Astrocyte (in vitro differentiated cells and primary cell): Measurements from ENCODE around the gene EMC8. TPM values are rescaled to one million over a fixed set of nuclear protein-coding genes. Genes with fewer than 3 reads are reported as not detected.

ENCODE experiments used
- DNase-seq: peaks from one replicate; pipeline ENCODE4 v3.0.0-alpha.2; 2010; ENCODE audit warnings: low read depth
- FAIRE-seq: peaks from 2 replicates; lab custom pipeline; 2011; peaks lifted over from hg19 to GRCh38; lab: Jason Lieb, UNC
- H2AFZ ChIP-seq: 2 replicates; pipeline ENCODE4 v1.6.0; 2012; ENCODE audit warnings: low read depth, low read length, inconsistent platforms
- H3K27ac ChIP-seq: 2 replicates; pipeline ENCODE4 v1.5.1; 2011; ENCODE audit warnings: low read depth, low read length, inconsistent platforms
- H3K27me3 ChIP-seq: 2 replicates; pipeline ENCODE4 v1.6.0; 2011; ENCODE audit warnings: low read length, inconsistent platforms; ENCODE audit not compliant: insufficient read depth
- H3K36me3 ChIP-seq: 2 replicates; pipeline ENCODE4 v1.5.1; 2011; ENCODE audit warnings: low read length, inconsistent platforms; ENCODE audit not compliant: insufficient read depth
- H3K4me1 ChIP-seq: 2 replicates; pipeline ENCODE4 v1.5.1; 2011; ENCODE audit warnings: low read length, inconsistent platforms; ENCODE audit not compliant: insufficient read depth
- H3K4me2 ChIP-seq: 2 replicates; pipeline ENCODE4 v1.6.0; 2012; ENCODE audit warnings: low read length, inconsistent platforms
- H3K4me3 ChIP-seq: 2 replicates; pipeline ENCODE4 v1.5.1; 2011; ENCODE audit warnings: low read depth, mild to moderate bottlenecking, low read length, inconsistent platforms; ENCODE audit not compliant: insufficient read depth
- H3K79me2 ChIP-seq: 2 replicates; pipeline ENCODE4 v1.6.0; 2012; ENCODE audit warnings: mild to moderate bottlenecking, low read length, inconsistent platforms; ENCODE audit not compliant: insufficient read depth
- H3K9ac ChIP-seq: 2 replicates; pipeline ENCODE4 v1.6.0; 2012; ENCODE audit warnings: mild to moderate bottlenecking, low read length, inconsistent platforms
- H3K9me3 ChIP-seq: 2 replicates; pipeline ENCODE4 v1.5.1; 2012; ENCODE audit warnings: low read depth, mild to moderate bottlenecking, low read length, inconsistent platforms; ENCODE audit not compliant: insufficient read depth
- H4K20me1 ChIP-seq: 2 replicates; pipeline ENCODE4 v1.6.0; 2012; ENCODE audit warnings: low read length, inconsistent platforms; ENCODE audit not compliant: insufficient read depth
- H3K27ac Mint-ChIP-seq: one replicate; pipeline ENCODE4 v1.8.0; 2021; ENCODE audit warnings: mild to moderate bottlenecking, mixed read lengths; ENCODE audit not compliant: unreplicated experiment
- H3K27me3 Mint-ChIP-seq: one replicate; pipeline ENCODE4 v1.8.0; 2021; ENCODE audit warnings: low read depth, mixed read lengths; ENCODE audit not compliant: unreplicated experiment
- H3K36me3 Mint-ChIP-seq: one replicate; pipeline ENCODE4 v1.8.0; 2021; ENCODE audit warnings: low read depth, mixed read lengths; ENCODE audit not compliant: unreplicated experiment
- H3K4me1 Mint-ChIP-seq: one replicate; pipeline ENCODE4 v1.8.0; 2021; ENCODE audit warnings: low read depth, mixed read lengths; ENCODE audit not compliant: unreplicated experiment
- H3K4me3 Mint-ChIP-seq: one replicate; pipeline ENCODE4 v1.8.0; 2021; ENCODE audit warnings: mild to moderate bottlenecking, moderate library complexity, mixed read lengths; ENCODE audit not compliant: unreplicated experiment
- H3K9me3 Mint-ChIP-seq: one replicate; pipeline ENCODE4 v1.8.0; 2021; ENCODE audit warnings: mild to moderate bottlenecking, mixed read lengths; ENCODE audit not compliant: unreplicated experiment
- CTCF ChIP-seq: IDR thresholded peaks from 2 replicates; pipeline ENCODE4 v1.5.1; 2011; ENCODE audit warnings: low read depth, mild to moderate bottlenecking, inconsistent platforms, low read length, moderate library complexity; ENCODE audit not compliant: insufficient read depth
- EZH2 ChIP-seq: IDR thresholded peaks from 2 replicates; pipeline ENCODE4 v1.6.1; 2012; ENCODE audit warnings: mild to moderate bottlenecking, low read length, inconsistent platforms; ENCODE audit not compliant: insufficient read depth
- total RNA-seq: library from RNA; stranded (reverse); gene quantifications from 2 replicates; pipeline ENCODE4 v1.2.1, GENCODE V29; 2021

Gene EMC8
- total RNA-seq, 1 donor from 2014 or later = 42.7 TPM

GRCh38 chr16:85746460-85747215, 52.7 kb downstream of the EMC8 start:
- Histone ChIP-seq H3K4me2 (peak overlapping the region; percentile 52), H4K20me1 (peaks cover 7% of the 10 kb centered on the region), H3K27me3 (no peaks in the 10 kb centered on the region), H3K4me3 (no peak overlapping the region), H3K27ac (no peak overlapping the region), H2AFZ (no peak overlapping the region), H3K9me3 (no peaks in the 10 kb centered on the region), H3K9ac (no peak overlapping the region), H3K79me2 (peaks cover 5% of the 10 kb centered on the region), H3K4me1 (peaks cover 26% of the 10 kb centered on the region), H3K36me3 (no peaks in the 10 kb centered on the region)
- peaks cover 1% of the 10 kb centered on the region for H3K9me3 Mint-ChIP-seq
- FAIRE-seq (no peak), DNase-seq (peak; percentile 32)
- no peak for TF ChIP-seq CTCF
- TF ChIP-seq EZH2 = no peak
- H3K27ac Mint-ChIP-seq = no peak overlapping the region
- H3K36me3 Mint-ChIP-seq = no peaks in the 10 kb centered on the region
- H3K4me3 Mint-ChIP-seq = no peak overlapping the region
- peaks cover 15% of the 10 kb centered on the region for H3K27me3 Mint-ChIP-seq
- H3K4me1 Mint-ChIP-seq = peaks cover 7% of the 10 kb centered on the region

- no peak overlapping the region for H3K27ac ChIP-seq
- TF ChIP-seq EZH2 (no peak), CTCF (no peak)
- FAIRE-seq = no peak
Measured at GRCh38 chr16:85738923-85739715, 60.2 kb downstream of the EMC8 start.

More at GRCh38 chr16:85738923-85739715, 60.2 kb downstream of the EMC8 start:
- Histone ChIP-seq H3K4me1 (no peaks in the 10 kb centered on the region), H3K36me3 (no peaks in the 10 kb centered on the region), H3K79me2 (no peaks in the 10 kb centered on the region), H3K27me3 (no peaks in the 10 kb centered on the region), H2AFZ (no peak overlapping the region), H3K9me3 (no peaks in the 10 kb centered on the region), H3K9ac (no peak overlapping the region), H3K4me2 (no peak overlapping the region), H4K20me1 (no peaks in the 10 kb centered on the region), H3K4me3 (no peak overlapping the region)
- Mint-ChIP-seq H3K36me3 (no peaks in the 10 kb centered on the region), H3K4me3 (no peak overlapping the region), H3K27me3 (peaks cover 21% of the 10 kb centered on the region), H3K4me1 (no peaks in the 10 kb centered on the region), H3K27ac (no peak overlapping the region), H3K9me3 (peaks cover 1% of the 10 kb centered on the region)
- DNase-seq = no peak
